Measurements from ENCODE around the gene LILRA5.
"Not testable (repeated sequence)": the region's sequence is repeated elsewhere in the genome, so short reads cannot be mapped to it uniquely, and the experiment has no call there.

LILRA5 gene

GRCh38 chr19:54312436-54313377 is at the start of gene LILRA5:
TSS of gene LILRA5 (minus strand) at chr19:54313166. CDS start at chr19:54313019, 147 bp downstream.
- no peak for DNase-seq (ENCODE audit: low spot score)

GRCh38 chr19:54361680-54362422 is 48.9 kb upstream of the LILRA5 start:
- DNase-seq (ENCODE audit: low spot score): not testable (repeated sequence)

- not testable (repeated sequence) for DNase-seq (ENCODE audit: low spot score)
Measured at GRCh38 chr19:54359149-54359820, 46.3 kb upstream of the LILRA5 start.

- no peak for DNase-seq (ENCODE audit: low spot score)
Measured at GRCh38 chr19:54357381-54357780, 44.4 kb upstream of the LILRA5 start.

GRCh38 chr19:54356444-54357056 is 43.6 kb upstream of the LILRA5 start:
- DNase-seq (ENCODE audit: low spot score): no peak

GRCh38 chr19:54355675-54356074 is 42.7 kb upstream of the LILRA5 start:
- DNase-seq (ENCODE audit: low spot score): no peak

- DNase-seq (ENCODE audit: low spot score): no peak
Measured at GRCh38 chr19:54354761-54355160, 41.8 kb upstream of the LILRA5 start.

- no peak for DNase-seq (ENCODE audit: low spot score)
Measured at GRCh38 chr19:54352546-54352945, 39.6 kb upstream of the LILRA5 start.

GRCh38 chr19:54352041-54352440 is 39.1 kb upstream of the LILRA5 start:
- DNase-seq (ENCODE audit: low spot score): no peak

- no peak for DNase-seq (ENCODE audit: low spot score)
Measured at GRCh38 chr19:54351474-54351873, 38.5 kb upstream of the LILRA5 start.

GRCh38 chr19:54345938-54346386 is 33.0 kb upstream of the LILRA5 start:
- DNase-seq (ENCODE audit: low spot score): no peak

GRCh38 chr19:54343868-54344267 is 30.9 kb upstream of the LILRA5 start:
- DNase-seq (ENCODE audit: low spot score): no peak

- no peak for DNase-seq (ENCODE audit: low spot score)
Measured at GRCh38 chr19:54341295-54341694, 28.3 kb upstream of the LILRA5 start.

GRCh38 chr19:54339646-54340358 is 26.8 kb upstream of the LILRA5 start:
- no peak for DNase-seq (ENCODE audit: low spot score)

- no peak for DNase-seq (ENCODE audit: low spot score)
Measured at GRCh38 chr19:54338521-54338920, 25.6 kb upstream of the LILRA5 start.

GRCh38 chr19:54337858-54338230 is 24.9 kb upstream of the LILRA5 start:
- DNase-seq (ENCODE audit: low spot score): no peak

- DNase-seq (ENCODE audit: low spot score): no peak
Measured at GRCh38 chr19:54336893-54337857, 24.2 kb upstream of the LILRA5 start.

- no peak for DNase-seq (ENCODE audit: low spot score)
Measured at GRCh38 chr19:54335979-54336892, 23.3 kb upstream of the LILRA5 start.

- DNase-seq (ENCODE audit: low spot score): no peak
Measured at GRCh38 chr19:54335164-54335563, 22.2 kb upstream of the LILRA5 start.

Data from SW480 (cell line).